HG03469 (cell line): ENCODE data around the gene SRRM2.
A peak's percentile ranks its signal among the peaks of the same experiment; 100 is the strongest.

Source experiments
- ATAC-seq: cut with Tn5 transposase; IDR thresholded peaks from one replicate; pipeline ENCODE4 v1.9.1; 2021; ENCODE audit warnings: mild to moderate bottlenecking, moderate library complexity, moderate number of reproducible peaks; ENCODE audit not compliant: unreplicated experiment

The SRRM2 gene

DNA sequence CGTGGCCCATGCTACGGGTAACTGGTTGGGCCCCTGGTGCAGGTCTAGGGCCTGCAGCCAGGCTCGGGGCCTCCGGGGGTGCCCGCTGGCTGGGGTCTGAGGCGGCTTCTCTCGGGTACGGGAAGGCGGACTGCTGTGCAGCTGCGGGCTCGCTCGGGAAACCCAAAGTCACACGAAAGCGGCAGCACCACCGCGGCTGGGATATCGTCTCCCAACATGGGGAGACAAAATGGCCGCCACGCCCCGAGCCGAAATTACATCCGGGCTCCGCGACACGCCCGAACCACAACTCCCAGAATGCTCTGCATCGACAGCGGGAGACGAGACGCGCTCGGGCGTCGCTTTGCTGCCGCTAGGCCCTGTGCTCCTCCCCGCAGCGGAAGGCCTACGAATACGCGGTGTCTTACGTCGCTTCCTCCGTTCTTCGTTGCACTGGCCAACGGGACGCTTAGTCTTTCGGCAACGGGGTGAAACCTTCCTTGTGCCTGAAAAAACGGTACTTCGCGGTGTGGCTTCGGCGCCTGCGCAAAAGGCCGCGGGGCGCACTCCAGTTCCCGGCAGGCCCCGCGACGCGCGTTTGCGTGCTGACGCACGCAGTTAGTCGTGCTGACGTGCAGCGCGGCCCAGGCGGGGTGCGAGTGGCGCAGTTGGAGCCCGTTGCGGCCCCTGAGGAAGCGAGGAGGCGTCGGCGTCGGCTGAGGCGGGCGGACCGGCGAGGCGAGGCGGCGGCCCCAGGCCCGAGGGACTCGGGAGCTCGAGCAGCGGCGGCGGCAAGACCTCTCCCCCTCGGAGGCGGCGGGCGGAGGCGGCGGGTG lies at the start of gene SRRM2:
TSS of gene SRRM2 (plus strand) at position 604 of the 815 bp plus-strand sequence. CDS start 3,727 bp downstream, outside the sequence.
- ATAC-seq = peak; percentile 55

DNA sequence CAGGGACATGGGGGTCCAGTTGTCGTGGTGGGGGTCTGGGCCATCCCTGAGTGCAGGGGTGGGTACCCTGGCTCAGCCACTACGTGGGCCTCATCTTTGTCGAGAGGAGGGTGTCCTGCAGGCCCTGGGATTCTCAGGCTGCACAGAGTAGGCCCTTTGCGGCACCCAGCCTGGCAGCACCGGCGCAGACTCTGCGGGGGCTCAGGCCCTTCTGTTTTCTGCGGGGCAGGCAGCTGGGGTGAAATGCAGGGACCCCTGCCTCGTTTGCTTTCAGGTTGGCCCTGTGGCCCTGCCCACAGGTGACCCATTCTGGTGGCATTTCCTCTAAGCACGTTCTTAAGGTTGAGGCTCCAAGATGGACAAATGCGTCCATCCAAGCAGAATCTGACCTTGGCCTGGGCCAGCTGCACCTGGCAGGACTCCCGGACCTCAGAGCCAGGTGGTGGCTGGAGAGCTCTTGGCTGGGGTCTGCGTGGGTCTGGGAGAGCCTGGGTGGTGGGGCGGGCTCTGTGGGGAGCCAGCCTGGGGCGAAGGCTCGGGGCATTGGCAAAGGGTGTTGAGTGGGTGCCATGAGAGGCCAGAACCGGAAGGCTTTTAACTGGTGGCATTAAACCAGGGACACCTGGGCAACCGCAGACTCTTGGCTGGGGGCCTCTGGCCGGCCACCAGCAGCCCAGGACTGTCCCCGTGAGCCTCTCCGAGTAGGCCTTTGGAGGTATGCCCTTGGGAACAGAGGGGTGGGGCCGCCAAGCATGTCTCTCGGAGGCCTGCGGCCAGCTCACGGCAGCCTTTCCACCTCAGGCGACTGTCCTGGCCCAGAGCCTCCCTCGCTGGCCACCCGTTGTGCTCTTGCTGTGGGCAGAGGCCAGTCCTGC lies 49.3 kb upstream of the SRRM2 start:
- no peak for ATAC-seq

GRCh38 chr16:2704166-2704982 lies 48.1 kb upstream of the SRRM2 start:
- ATAC-seq = no peak

DNA sequence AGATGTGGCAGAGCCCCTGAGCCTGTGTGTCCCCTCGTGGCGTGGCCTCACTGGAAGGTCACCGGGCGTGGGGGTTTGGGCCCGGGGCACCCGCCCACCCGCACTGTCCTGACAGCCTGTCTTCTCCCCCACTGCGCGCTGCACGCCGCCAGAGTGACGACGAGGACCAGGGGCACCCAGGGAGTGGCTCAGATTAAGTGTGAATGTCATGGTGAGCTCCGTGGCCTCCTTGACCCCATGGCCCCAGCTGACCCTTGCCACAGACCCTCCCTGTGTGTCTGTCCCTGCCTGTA lies 47.5 kb upstream of the SRRM2 start:
- ATAC-seq = no peak

- no peak for ATAC-seq
These were observed 47.1 kb upstream of the SRRM2 start for GRCh38 chr16:2705351-2705750.

GRCh38 chr16:2706085-2706484 lies 46.4 kb upstream of the SRRM2 start:
- ATAC-seq = no peak

DNA sequence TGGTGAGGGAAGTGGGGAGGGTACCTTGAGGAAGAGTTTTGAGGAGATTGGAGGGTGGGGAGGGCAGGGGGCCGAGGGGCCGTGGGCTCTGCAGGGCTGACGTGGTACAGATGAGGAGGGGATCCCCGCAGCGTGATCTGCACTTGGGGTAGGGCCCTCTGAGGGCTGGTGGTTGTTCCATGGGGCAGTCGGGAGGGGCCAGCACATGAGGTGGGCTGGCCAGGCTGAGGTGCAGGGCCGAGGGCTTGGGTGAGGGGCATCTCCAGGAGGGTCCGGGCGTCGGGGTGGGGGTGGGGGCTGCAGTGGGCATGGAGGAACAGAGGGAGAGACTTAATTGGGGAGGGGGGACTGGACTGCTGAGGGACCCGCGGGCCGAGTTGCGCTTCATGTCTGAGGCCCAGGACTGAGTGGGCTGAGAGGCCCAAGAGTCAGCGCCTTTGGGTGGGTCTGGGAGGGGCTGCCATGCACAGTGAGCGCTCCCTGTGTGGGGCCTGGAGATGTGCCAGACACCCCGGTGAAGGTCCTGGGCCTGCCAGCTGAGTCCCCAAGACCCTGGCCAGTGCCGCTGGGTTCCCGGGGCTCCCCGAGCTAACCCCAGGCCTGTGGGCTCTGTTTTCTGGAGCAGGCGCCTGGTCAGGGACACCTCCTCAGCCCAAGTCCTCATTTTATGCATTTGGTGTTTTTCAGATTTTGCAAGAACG lies 45.7 kb upstream of the SRRM2 start:
- ATAC-seq = no peak

- no peak for ATAC-seq
These were observed 44.8 kb upstream of the SRRM2 start for GRCh38 chr16:2707368-2708289.

- no peak for ATAC-seq
These were observed 44.2 kb upstream of the SRRM2 start for GRCh38 chr16:2708290-2708639.

- no peak for ATAC-seq
These were observed 43.4 kb upstream of the SRRM2 start for GRCh38 chr16:2708955-2709587.

- ATAC-seq = no peak
These were observed 42.9 kb upstream of the SRRM2 start for GRCh38 chr16:2709588-2709984.

DNA sequence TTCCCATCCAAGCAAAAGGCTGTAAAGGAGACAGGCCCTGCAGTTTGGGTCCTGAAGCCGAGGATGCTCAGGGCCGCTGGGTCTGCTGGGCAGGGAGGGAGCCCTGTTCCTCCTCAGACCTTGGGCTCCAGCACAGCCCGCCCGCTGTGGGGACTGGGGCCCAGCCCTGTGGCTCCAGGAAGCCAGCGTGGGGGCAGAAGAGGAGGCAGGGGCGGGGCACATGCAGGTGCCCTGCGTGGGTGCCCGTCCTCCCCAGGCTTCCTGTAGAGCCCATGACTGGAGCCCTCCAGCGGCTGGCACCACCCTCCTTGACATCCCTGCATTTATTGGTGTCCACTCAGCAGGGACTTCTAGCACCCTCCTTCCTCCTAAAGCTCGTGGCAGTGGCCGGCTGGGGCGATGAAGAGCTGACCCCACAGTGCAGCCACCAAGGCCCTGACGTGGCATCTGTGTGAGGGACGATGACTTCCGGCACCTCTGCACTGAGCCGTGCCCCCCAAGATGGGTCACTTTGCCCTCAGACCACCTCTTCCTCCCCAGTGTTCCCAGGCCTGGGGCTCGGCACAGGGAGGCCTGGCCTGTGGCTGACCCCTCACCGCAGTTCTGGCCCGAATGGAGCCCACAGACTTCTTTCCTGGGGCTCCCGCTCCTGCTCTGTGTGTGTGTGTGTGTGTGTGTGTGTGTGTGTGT lies 42.3 kb upstream of the SRRM2 start:
- ATAC-seq = no peak

DNA sequence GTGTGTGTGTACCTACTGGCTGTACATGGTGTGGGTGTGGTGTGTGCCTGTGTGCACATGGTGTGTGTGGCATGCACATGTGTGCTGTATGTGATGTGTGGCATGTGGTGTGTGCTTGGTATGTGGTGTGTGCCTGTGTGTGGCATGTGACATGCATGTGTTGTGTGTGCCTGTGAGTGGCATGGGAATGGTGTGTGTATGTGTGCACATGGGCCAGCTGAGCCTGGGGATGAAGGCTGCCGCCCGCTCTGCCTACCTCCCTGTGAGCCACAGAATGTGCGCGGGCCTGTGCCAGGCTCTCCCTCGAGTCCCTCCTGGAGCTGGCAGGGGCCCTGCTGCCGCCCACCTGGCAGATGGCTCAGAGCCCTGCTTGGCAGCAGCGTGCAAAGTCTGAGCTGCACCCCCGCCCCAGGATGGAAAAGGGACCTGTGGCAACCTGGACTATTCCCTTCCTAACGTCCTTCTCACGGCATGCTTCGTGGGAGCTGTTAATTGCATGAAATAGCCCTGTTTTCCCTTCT lies 41.7 kb upstream of the SRRM2 start:
- ATAC-seq = no peak

DNA sequence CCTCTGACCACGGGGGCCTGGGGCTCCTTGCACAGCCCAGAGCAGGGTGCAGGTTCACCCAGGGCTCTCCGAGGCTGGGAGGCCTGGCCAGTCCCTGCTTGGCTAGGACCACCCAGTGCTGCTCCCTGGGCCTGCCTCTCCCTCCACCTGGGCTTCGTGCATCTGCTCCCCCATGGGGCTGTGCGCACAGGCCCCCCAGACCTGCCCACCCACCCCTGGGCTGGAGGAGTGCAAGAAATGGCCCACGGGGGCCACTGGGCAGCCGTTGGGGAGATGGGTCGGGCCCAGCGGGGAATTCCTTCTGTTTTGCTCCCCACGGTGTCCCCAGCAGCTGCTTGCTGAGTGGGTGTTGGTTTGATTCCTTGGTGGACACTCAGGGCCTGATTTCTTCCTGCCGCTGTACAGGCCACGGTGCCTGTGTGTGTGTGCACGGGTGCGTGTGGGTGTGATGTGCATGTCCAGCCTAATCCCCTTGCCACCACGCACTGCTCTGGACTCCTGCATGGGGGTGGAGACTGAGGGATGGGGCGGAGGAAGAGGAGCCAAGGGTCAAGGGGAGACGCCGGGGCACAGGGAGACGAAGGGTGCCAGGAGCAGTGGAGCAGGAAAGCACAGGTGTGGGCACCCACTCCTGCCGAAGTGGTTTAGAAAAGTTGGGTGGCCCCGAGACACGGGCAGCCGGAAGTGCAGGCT lies 40.9 kb upstream of the SRRM2 start:
- no peak for ATAC-seq

DNA sequence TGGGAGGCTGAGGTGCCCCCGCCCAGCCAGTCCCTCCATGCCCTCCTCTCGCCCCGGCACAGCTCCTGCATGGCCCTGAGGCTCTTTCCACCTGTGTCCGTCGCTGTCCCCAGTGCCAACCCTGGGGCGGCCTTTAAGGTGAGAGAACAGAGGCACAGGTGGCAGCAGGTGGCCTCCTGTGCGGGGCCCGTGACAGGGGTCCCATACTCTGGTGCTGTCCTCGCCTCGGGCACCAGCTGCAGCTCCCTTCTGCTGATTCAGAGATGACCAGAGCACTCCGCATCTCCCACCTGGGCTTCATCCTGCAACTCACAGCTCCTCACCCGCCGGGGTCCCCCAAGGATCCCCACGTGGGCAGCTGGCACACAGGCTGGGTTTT lies 40.4 kb upstream of the SRRM2 start:
- no peak for ATAC-seq

- no peak for ATAC-seq
These were observed 39.9 kb upstream of the SRRM2 start for GRCh38 chr16:2712546-2712945.

DNA sequence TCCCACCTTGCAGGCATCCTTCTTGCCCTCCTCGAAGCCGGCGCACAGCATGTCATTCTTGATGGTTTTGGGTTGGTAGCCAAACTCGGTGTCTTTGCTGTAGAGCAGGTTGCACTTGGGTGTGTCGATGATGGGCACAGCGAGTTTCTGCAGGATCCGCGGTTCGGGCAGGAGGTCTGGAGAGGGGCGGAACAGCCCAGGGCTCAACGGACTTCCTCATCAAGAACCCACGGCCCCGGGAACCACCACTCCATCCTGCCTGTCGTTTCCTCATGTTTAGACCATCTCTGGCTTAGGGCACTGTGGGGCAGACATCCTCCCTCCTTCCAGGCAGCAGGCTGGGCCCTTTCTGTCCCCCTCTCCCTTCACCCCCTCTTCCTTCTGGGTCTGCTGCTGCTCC lies 38.9 kb upstream of the SRRM2 start:
- ATAC-seq = no peak
